Heart left ventricle (tissue), 16 donors: ENCODE results near the gene CETP. TPM values are rescaled to one million over a fixed set of nuclear protein-coding genes. Genes with fewer than 3 reads are reported as not detected.

ENCODE experiments used
- ATAC-seq, 4 donors: fragments of 200-7000 bp; cut with Tn5 transposase; one replicate each; pipeline ENCODE4 v1.9.1; 2020 to 2022; ENCODE audit warnings: moderate library complexity in 4 of 4, mild to moderate bottlenecking in 3 of 4, moderate number of reproducible peaks in 1 of 4
- DNase-seq, 5 donors: peaks; one replicate each; pipeline ENCODE4 v3.0.0-alpha.2; 2020
- H3K27ac ChIP-seq, 12 donors: fragments of 200-600 bp; sonication (generic) in 4 of 12; one replicate each; pipeline versions ENCODE4 v1.5.0 to v1.8.0; 2016 to 2022; ENCODE audit warnings: mild to moderate bottlenecking in 2 of 12
- H3K27me3 ChIP-seq, 9 donors: fragments of 200-600 bp; sonication (generic) in 2 of 9; one replicate each; pipeline versions ENCODE4 v1.5.1 to v1.8.0; 2016 to 2022; ENCODE audit warnings: mild to moderate bottlenecking in 3 of 9
- H3K36me3 ChIP-seq, 9 donors: fragments of 200-600 bp; sonication (generic) in 2 of 9; one replicate each; pipeline versions ENCODE4 v1.5.0 to v1.8.0; 2018 to 2022; ENCODE audit warnings: mild to moderate bottlenecking in 2 of 9
- H3K4me1 ChIP-seq, 12 donors: fragments of 200-600 bp; sonication (generic) in 4 of 12; one replicate each; pipeline versions ENCODE4 v1.5.0 to v1.8.0; 2016 to 2022; ENCODE audit warnings: mild to moderate bottlenecking in 3 of 12
- H3K4me3 ChIP-seq, 12 donors: fragments of 200-600 bp; sonication (generic) in 4 of 12; one replicate each; pipeline versions ENCODE4 v1.5.0 to v1.8.0; 2017 to 2022; ENCODE audit warnings: mild to moderate bottlenecking in 9 of 12, moderate library complexity in 4 of 12
- H3K9me3 ChIP-seq, 12 donors: fragments of 200-600 bp; sonication (generic) in 4 of 12; one replicate each; pipeline versions ENCODE4 v1.5.0 to v1.8.0; 2016 to 2022; ENCODE audit warnings: mild to moderate bottlenecking in 1 of 12
- POLR2A ChIP-seq, 2 donors: fragments of 450-650 bp; IDR thresholded peaks; one replicate each; pipeline ENCODE4 v1.6.1; 2017; ENCODE audit warnings: antibody characterized with exemption in 2 of 2, mild to moderate bottlenecking in 2 of 2, moderate library complexity in 2 of 2
- WGBS, 4 donors: extraction: QIAGEN DNeasy Blood & Tissue Kit in 2 of 4; methylation state at CpG; one replicate each; pipeline versions ENCODE4 v1.1.5 to v1.1.7; 2013 to 2018; 5-methylcytosine and 5-hydroxymethylcytosine counted together
- intact Hi-C, 10 donors: fragments of 100-400 bp; cut with DNase I; formaldehyde crosslinking; loops; one replicate each; pipeline versions ENCODE4 v1.11.1 to v1.14.2; 2022
- long read RNA-seq, 3 donors: library from polyadenylated mRNA; unstranded; transcript quantifications; one replicate each; pipeline ENCODE4 v2.0.0, GENCODE V29; 2020 to 2021
- polyA plus RNA-seq, 2 donors: library from polyadenylated mRNA; stranded (reverse); fragments of 200-250 nt; gene quantifications; one replicate each; pipeline ENCODE4 v1.2.3, GENCODE V29; 2013
- total RNA-seq, 9 donors: library from RNA; depleted of rRNA in 2 of 9; stranded (reverse); fragments of >200 nt in 2 of 9; fragmentation: NEBNext Ultra II Directional in 3 of 9; extraction: Animal tissue kit (Norgen Biotek cat#: 25700) in 3 of 9; gene quantifications; one replicate each; pipeline versions ENCODE4 v1.1.0 to v1.2.4, GENCODE V29; 2016 to 2023
- TF ChIP-seq, protein P1 (sequence below), 12 donors: fragments of 200-600 bp; sonication (generic) in 4 of 12; IDR thresholded peaks; one replicate each; pipeline versions ENCODE4 v1.5.0 to v1.8.0; 2018 to 2022; ENCODE audit warnings: antibody characterized with exemption in 12 of 12, mild to moderate bottlenecking in 5 of 12
- donor health status: ischemic (EF 13 %, LVEDD 7.1; RV severe dilation, severe dysfunction).
- donor health status: healthy with polysubstance abuse.
- donor health status: DM: no; HTN: yes; CAD: no.
- donor health status: DM: no; HTN: no; CAD: no.
- donor health status: ischemic (EF 25% LVEDD 6.9; RV normal size, moderate dysfunction).
- donor health status: ischemic (EF 25% LVEDD 5.7; RV mildly dilated, moderate dysfunction).
- donor health status: healthy.
- donor health status: DM: yes; HTN: yes; CAD: no.
- donor health status: ischemic (EF 35%, LVEDD 5.7; RV mildly dilated, moderate dysfunction).
- donor health status: nonischemic (EF 11% LVEDD 7.7; RV severe dilation, severe dysfunction).
- donor health status: DM: yes; HTN: yes; CAD: no.
- donor health status: PGD.
- donor health status: ischemic (EF 29% LVEDD 5.4; RV normal size, mild dysfunction).
- donor health status: nonischemic (EF 23%, LVEDD 6.1; RV moderate dilation, normal function).

CETP gene, protein sequence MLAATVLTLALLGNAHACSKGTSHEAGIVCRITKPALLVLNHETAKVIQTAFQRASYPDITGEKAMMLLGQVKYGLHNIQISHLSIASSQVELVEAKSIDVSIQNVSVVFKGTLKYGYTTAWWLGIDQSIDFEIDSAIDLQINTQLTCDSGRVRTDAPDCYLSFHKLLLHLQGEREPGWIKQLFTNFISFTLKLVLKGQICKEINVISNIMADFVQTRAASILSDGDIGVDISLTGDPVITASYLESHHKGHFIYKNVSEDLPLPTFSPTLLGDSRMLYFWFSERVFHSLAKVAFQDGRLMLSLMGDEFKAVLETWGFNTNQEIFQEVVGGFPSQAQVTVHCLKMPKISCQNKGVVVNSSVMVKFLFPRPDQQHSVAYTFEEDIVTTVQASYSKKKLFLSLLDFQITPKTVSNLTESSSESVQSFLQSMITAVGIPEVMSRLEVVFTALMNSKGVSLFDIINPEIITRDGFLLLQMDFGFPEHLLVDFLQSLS
- total RNA-seq (1 to 10 TPM in 2 of 9 donors, under 1 TPM in 5, not detected in 2; 0.23 to 3.1 (median 0.30) TPM), polyA plus RNA-seq (under 1 TPM in 1 of 2 donors, not detected in 1; 0.32 TPM)
- long read RNA-seq, donor 1: 0 reads
- long read RNA-seq, donor 2, partial matches to known transcripts: 0 of 3 reads
- long read RNA-seq, donor 2, other reads (novel, unspliced or antisense): 0 of 3 reads
- long read RNA-seq, donor 3: 0 reads

DNA sequence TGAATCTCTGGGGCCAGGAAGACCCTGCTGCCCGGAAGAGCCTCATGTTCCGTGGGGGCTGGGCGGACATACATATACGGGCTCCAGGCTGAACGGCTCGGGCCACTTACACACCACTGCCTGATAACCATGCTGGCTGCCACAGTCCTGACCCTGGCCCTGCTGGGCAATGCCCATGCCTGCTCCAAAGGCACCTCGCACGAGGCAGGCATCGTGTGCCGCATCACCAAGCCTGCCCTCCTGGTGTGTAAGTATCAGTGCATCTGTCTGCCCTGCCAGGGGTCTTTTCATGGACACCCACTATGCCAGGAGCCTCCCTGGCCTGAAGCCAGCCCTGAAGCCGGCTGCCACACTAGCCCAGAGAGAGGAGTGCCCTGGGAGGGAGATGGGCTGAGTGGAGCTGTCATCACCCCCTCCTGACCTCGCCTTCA is at the start of gene CETP:
Gene CETP, plus strand, starts transcription at position 100 of the 431 bp plus-strand sequence. Its CDS starts 30 bp downstream, at position 130.
- TF ChIP-seq POLR2A (IDR thresholded peaks at IDR 0.05): no peak
- TF ChIP-seq, protein P1, sequence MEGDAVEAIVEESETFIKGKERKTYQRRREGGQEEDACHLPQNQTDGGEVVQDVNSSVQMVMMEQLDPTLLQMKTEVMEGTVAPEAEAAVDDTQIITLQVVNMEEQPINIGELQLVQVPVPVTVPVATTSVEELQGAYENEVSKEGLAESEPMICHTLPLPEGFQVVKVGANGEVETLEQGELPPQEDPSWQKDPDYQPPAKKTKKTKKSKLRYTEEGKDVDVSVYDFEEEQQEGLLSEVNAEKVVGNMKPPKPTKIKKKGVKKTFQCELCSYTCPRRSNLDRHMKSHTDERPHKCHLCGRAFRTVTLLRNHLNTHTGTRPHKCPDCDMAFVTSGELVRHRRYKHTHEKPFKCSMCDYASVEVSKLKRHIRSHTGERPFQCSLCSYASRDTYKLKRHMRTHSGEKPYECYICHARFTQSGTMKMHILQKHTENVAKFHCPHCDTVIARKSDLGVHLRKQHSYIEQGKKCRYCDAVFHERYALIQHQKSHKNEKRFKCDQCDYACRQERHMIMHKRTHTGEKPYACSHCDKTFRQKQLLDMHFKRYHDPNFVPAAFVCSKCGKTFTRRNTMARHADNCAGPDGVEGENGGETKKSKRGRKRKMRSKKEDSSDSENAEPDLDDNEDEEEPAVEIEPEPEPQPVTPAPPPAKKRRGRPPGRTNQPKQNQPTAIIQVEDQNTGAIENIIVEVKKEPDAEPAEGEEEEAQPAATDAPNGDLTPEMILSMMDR (IDR thresholded peaks at IDR 0.05): no peak
- intact Hi-C loops: loop anchor here in 7 of 10 donors (5.0 to 10.0 kb wide), 4 partner anchors 83 to 205 kb away; no protein-coding TSS in a partner anchor

DNA sequence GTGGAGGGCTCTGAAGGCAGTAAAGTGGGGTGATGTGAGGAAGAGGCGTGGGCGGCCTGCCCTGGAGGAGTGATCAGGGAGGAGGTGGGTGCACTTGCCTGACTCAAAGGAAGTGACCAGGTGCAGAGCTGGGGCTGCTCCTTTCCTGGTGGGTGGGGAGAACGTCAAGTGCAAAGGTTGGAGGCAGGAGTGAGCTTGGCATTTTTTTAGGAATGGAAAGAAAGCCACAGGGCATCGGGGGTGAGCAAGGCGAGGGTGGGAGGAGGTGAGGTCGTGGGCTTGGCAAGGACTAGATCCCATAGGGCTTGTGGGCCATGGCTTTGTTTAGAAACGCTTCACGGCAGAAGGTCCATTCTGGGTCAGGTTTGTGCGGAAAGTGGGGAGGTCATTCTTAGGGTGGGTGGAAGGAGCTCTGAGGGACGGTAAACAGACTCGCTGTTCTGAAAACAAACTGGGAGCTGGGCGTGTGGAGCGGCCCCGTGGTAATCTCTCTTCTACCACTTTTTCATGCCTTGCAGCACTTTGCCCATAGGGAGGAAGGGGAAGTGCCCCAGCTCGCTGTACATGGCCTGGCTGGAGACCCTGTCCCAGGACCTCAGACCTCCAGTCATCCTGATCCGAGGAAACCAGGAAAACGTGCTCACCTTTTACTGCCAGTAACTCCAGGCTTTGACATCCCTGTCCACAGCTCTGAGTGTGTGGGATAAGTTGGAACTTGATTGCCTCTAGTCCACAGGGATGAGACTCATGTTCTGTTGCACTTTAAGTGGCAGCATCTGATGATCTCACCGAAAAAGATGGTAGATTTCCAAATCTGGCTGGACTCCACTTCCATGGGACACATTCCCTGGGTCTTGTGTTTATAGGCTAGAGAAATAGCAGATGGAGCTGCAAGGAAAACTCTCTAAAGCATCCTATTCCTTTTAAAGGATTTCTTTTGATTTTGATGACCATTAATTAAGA is 48.7 kb upstream of the CETP start:
- 80 to 89% (median 82%) methylated on average over 18 of the region's 18 CpGs for WGBS, 4 donors

More for the DNA sequence above, at the start of gene CETP:
- Histone ChIP-seq H3K36me3 (no peaks in the 10 kb centered on the region), H3K4me3 (no peak within 1 kb of the TSS), H3K27me3 (no peaks in the 10 kb centered on the region), H3K27ac (peak within 1 kb of the TSS in 8 of 12 donors; percentile 5 to 65 (median 38)), H3K4me1 (peaks cover 9 to 62% (median 38%) of the 10 kb centered on the region in 12 donors), H3K9me3 (no peaks in the 10 kb centered on the region)
- WGBS, 4 donors: 34 to 43% (median 41%) methylated on average over 7 to 12 of the region's 12 CpGs
- DNase-seq (peak in 1 of 5 donors; percentile 45), ATAC-seq (peak in 3 of 4 donors; percentile 30 to 41 (median 35))

DNA sequence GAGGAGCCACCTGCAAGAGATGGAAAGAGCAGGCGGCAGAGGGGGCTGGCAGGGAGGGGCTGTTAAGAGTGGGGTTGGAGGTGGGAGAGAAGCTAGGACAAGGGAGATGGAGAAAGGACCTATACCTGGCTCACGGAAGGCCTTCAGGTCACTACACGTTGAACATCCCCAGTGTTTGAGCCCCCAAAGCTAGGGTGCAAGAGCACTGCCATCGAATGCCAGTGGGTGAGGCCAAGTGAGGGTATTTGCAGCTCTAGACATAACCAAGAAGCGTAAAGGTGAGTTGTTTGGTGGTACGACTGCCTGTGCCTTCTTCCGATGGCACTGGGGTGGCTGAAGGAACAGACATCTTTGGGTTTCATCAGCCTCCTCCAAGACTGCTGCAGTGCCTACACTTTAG is 46.9 kb upstream of the CETP start:
- Histone ChIP-seq H3K27me3 (no peaks in the 10 kb centered on the region), H3K4me1 (peaks cover 0 to 76% (median 40%) of the 10 kb centered on the region in 12 donors), H3K4me3 (no peak overlapping the region), H3K36me3 (no peaks in the 10 kb centered on the region), H3K9me3 (no peaks in the 10 kb centered on the region), H3K27ac (peak overlapping the region in 10 of 12 donors; percentile 3 to 68 (median 54))
- TF ChIP-seq, protein P1 (IDR thresholded peaks at IDR 0.05): no peak
- TF ChIP-seq POLR2A (IDR thresholded peaks at IDR 0.05): no peak
- 84 to 97% (median 96%) methylated on average over 7 of the region's 7 CpGs for WGBS, 4 donors
- no peak for ATAC-seq
- DNase-seq: no peak
- intact Hi-C loops: loop anchor here in 2 of 10 donors (5.0 kb wide), 1 partner anchor 48 kb away; the partner anchor contains the start of gene SLC12A3 (in 2 of the 2)

More for the DNA sequence above, 48.7 kb upstream of the CETP start:
- H3K36me3 ChIP-seq: no peaks in the 10 kb centered on the region
- TF ChIP-seq, protein P1 (IDR thresholded peaks at IDR 0.05): no peak
- TF ChIP-seq POLR2A (IDR thresholded peaks at IDR 0.05): no peak
- H3K4me1 ChIP-seq: peaks cover 0 to 76% (median 41%) of the 10 kb centered on the region in 12 donors
- H3K9me3 ChIP-seq: no peaks in the 10 kb centered on the region
- peak overlapping the region in 3 of 12 donors; percentile 4 to 40 (median 34) for H3K27ac ChIP-seq
- no peak for DNase-seq
- no peaks in the 10 kb centered on the region for H3K27me3 ChIP-seq
- intact Hi-C loops: loop anchor here in 2 of 10 donors (5.0 kb wide), 1 partner anchor 46 kb away; the partner anchor contains the start of gene SLC12A3 (in 2 of the 2)
- no peak overlapping the region for H3K4me3 ChIP-seq
- no peak for ATAC-seq
